GM20000 (cell line): Measurements from ENCODE around the gene PLA2G12B.

ENCODE experiments used
- DNase-seq: peaks from one replicate; pipeline ENCODE4 v3.0.0; 2012; ENCODE audit warnings: low spot score
- CTCF ChIP-seq: IDR thresholded peaks from 2 replicates; pipeline ENCODE4 v1.5.1; 2012; ENCODE audit warnings: mild to moderate bottlenecking, control low read depth; ENCODE audit errors: extremely low read depth, missing control alignments

PLA2G12B gene

GRCh38 chr10:72886621-72887020 lies 68.0 kb downstream of the PLA2G12B start:
- no peak for TF ChIP-seq CTCF
- no peak for DNase-seq

GRCh38 chr10:72885953-72886352 lies 68.7 kb downstream of the PLA2G12B start:
- no peak for TF ChIP-seq CTCF
- DNase-seq = no peak
